H1 (cell line): ENCODE results near the gene CRISPLD2.

Experiments used
- EZH2 ChIP-seq: fragments of 200-600 bp; sonication (generic); IDR thresholded peaks from 2 replicates; pipeline ENCODE4 v1.7.1; 2012; ENCODE audit warnings: low read depth, mild to moderate bottlenecking, moderate library complexity, low read length, inconsistent platforms; ENCODE audit not compliant: severe bottlenecking
- SIN3A ChIP-seq, 2 experiments: IDR thresholded peaks in 1 of 2; conservative IDR thresholded peaks in 1 of 2; 2 replicates each; pipeline ENCODE4 v1.6.1; 2011 to 2012; ENCODE audit warnings: low read length in 2 of 2, improper control_type of control experiment in 1 of 2, low read depth in 1 of 2, mild to moderate bottlenecking in 1 of 2
- TAF1 ChIP-seq: IDR thresholded peaks from 2 replicates; pipeline ENCODE4 v1.6.1; 2011; ENCODE audit warnings: mild to moderate bottlenecking, low read depth, low read length
- YY1 ChIP-seq: IDR thresholded peaks from 2 replicates; pipeline ENCODE4 v1.6.1; 2011; ENCODE audit warnings: low read depth, mild to moderate bottlenecking, low read length

- no peak for TF ChIP-seq TAF1
- TF ChIP-seq EZH2: no peak
- TF ChIP-seq SIN3A (conservative IDR thresholded peaks at IDR 0.05 in 1 of 2, IDR thresholded peaks at IDR 0.05 in 1 of 2; ENCODE audit: low read depth in 1 of 2, low read length in 2 of 2): no peak
- TF ChIP-seq YY1: no peak
Observed at GRCh38 chr16:84825896-84826557, 6.2 kb downstream of the CRISPLD2 start.
